ENCODE results near the gene NTN1. TPM values are rescaled to one million over a fixed set of nuclear protein-coding genes. Genes with fewer than 3 reads are reported as not detected.

NTN1 gene
- total RNA-seq, 1 experiment from 2014 or later, result 4.2 TPM

DNA sequence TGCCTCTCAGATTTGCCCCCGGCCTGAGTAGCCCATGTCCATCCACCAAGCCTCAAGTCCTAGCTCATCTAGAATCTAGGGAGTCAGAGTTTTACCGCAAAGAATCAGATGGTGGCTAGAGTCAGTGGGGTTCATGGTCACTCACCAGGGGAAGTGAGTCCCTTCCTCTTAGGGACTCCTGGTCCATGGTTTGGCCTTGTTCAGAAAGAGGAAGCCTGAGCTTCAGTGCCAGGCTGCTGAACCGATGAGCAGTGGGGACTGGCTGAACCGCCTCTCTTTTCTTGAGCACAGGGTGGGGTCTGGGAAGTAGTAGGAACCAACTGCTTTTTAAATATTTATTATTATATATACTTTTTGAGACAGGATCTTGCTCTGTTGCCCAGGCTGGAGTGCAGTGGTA is 160.3 kb downstream of the NTN1 start:
- no peak overlapping the region for H3K4me3 ChIP-seq (replicated peaks in 1 of 2; ENCODE audit: low read depth in 1 of 2, low read length in 2 of 2)
- ATAC-seq (no peak), DNase-seq (ENCODE audit: low read depth, low spot score) (no peak)
- H3K9ac ChIP-seq (ENCODE audit: low read length), result no peak overlapping the region
- H3K27ac ChIP-seq (ENCODE audit: low read depth, low read length), result no peak overlapping the region
- H3K79me2 ChIP-seq (ENCODE audit: insufficient read depth, low read length), result no peaks in the 10 kb centered on the region
- H3K4me2 ChIP-seq (ENCODE audit: low read length), result no peak overlapping the region
- no peaks in the 10 kb centered on the region for H3K4me1 ChIP-seq (ENCODE audit: control insufficient read depth in 1 of 2, insufficient read depth in 2 of 2, low read length in 2 of 2)
- no peaks in the 10 kb centered on the region for H3K36me3 ChIP-seq (ENCODE audit: control insufficient read depth in 1 of 2, insufficient read depth in 2 of 2, low read length in 2 of 2)
- no peaks in the 10 kb centered on the region for H3K9me3 ChIP-seq (ENCODE audit: control insufficient read depth in 1 of 2, insufficient read depth in 1 of 2, low read depth in 1 of 2, low read length in 2 of 2)
- no peak overlapping the region for H2AFZ ChIP-seq (ENCODE audit: low read depth, low read length, poor library complexity, severe bottlenecking)
- no peaks in the 10 kb centered on the region for H3K9me2 ChIP-seq (ENCODE audit: insufficient read depth)
- CTCF ChIA-PET, result no interaction called here
- intact Hi-C loops (cut with micrococcal nuclease), result no loop called here
- H3K27me3 ChIP-seq (ENCODE audit: insufficient read depth, low read length), result no peaks in the 10 kb centered on the region
- no TSS peak for BruUV-seq (replicated peaks)
- RAD21 ChIA-PET (ENCODE audit: low non-redundant PET in 1 of 2, low total read pairs in 2 of 2, uncharacterized antibody in 2 of 2, unreplicated experiment in 2 of 2), result no interaction called here
- no peak for TF ChIP-seq SRF (IDR thresholded peaks at IDR 0.05; ENCODE audit: low read depth)
- no peaks in the 10 kb centered on the region for H4K20me1 ChIP-seq (ENCODE audit: insufficient read depth)
- POLR2A ChIA-PET, result no interaction called here

GRCh38 chr17:9183306-9183705 is 162.0 kb downstream of the NTN1 start:
- Histone ChIP-seq H3K27ac (ENCODE audit: low read depth, low read length) (no peak overlapping the region), H3K9me3 (ENCODE audit: control insufficient read depth in 1 of 2, insufficient read depth in 1 of 2, low read depth in 1 of 2, low read length in 2 of 2) (no peaks in the 10 kb centered on the region), H3K9ac (ENCODE audit: low read length) (no peak overlapping the region), H2AFZ (ENCODE audit: low read depth, low read length, poor library complexity, severe bottlenecking) (no peak overlapping the region), H3K79me2 (ENCODE audit: insufficient read depth, low read length) (no peaks in the 10 kb centered on the region), H4K20me1 (ENCODE audit: insufficient read depth) (no peaks in the 10 kb centered on the region), H3K36me3 (ENCODE audit: control insufficient read depth in 1 of 2, insufficient read depth in 2 of 2, low read length in 2 of 2) (no peaks in the 10 kb centered on the region), H3K4me1 (ENCODE audit: control insufficient read depth in 1 of 2, insufficient read depth in 2 of 2, low read length in 2 of 2) (no peaks in the 10 kb centered on the region), H3K4me3 (replicated peaks in 1 of 2; ENCODE audit: low read depth in 1 of 2, low read length in 2 of 2) (no peak overlapping the region), H3K27me3 (ENCODE audit: insufficient read depth, low read length) (no peaks in the 10 kb centered on the region), H3K9me2 (ENCODE audit: insufficient read depth) (no peaks in the 10 kb centered on the region), H3K4me2 (ENCODE audit: low read length) (no peak overlapping the region)
- ChIA-PET CTCF (no interaction called here), RAD21 (ENCODE audit: low non-redundant PET in 1 of 2, low total read pairs in 2 of 2, uncharacterized antibody in 2 of 2, unreplicated experiment in 2 of 2) (interaction anchor here in 1 of 2 experiments (0.6 kb wide), 1 partner anchor 190 kb away, joined by 5 read pairs; no protein-coding TSS in a partner anchor), POLR2A (no interaction called here)
- TF ChIP-seq SP1 (IDR thresholded peaks at IDR 0.05; ENCODE audit: low read depth) (no peak), ZBTB33 (IDR thresholded peaks at IDR 0.05; ENCODE audit: extremely low read depth, insufficient replicate concordance, low read length) (no peak), EZH2phosphoT487 (IDR thresholded peaks at IDR 0.05; ENCODE audit: borderline replicate concordance) (no peak), CEBPB (IDR thresholded peaks at IDR 0.05; ENCODE audit: low read depth) (no peak)
- BruUV-seq (replicated peaks), result no TSS peak
- ATAC-seq (no peak), DNase-seq (ENCODE audit: low read depth, low spot score) (no peak)
- intact Hi-C loops (cut with micrococcal nuclease), result no loop called here

All from HCT116 (cell line).